GM21515 (cell line): Measurements from ENCODE around the gene DLGAP1.
A peak's percentile ranks its signal among the peaks of the same experiment; 100 is the strongest.

Source experiments
- ATAC-seq: cut with Tn5 transposase; IDR thresholded peaks from one replicate; pipeline ENCODE4 v1.9.1; 2021; ENCODE audit not compliant: unreplicated experiment

The DLGAP1 gene

DNA sequence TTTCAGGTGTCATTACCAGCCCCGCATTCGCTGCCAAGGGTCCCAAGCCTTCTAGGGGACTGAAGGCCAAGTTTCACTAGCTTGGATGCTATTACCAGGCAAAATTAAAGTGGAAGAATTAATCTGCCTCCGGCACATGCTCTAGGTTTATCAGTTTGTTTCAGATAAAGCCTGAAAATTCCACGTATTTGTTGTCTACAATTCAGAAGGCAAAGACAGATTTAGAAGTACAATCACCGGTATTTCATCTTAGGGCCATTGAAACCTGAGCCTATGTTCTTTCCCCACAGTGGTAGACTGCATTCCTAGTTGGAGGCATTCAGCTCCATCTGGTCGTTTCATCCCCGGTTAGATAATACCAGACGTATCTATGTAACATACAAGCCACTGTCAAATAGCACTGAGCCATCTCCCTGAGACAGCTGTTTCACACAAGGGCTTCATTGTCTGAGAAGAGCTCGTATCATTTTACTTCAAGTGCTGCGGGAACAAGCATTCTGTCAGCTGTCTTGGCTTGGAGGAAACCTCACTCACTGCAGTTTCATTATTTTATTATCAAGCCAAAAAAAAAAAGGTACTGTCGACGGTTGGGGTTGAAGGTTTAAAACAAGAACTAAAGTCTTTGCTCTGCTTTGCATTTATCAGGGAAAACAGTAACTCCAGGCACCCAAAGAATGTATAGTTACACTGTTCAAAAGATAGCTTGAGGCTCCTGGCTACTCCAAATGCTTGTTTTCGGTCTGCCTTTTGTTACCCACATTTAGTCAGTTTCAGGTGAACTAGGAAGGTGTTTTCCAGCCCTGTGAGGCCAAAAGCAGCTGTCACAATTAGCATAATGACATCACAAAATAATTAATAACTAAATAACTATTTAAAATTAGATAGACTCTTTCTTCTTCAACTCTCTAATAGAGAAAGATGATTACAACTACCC is 928.4 kb downstream of the DLGAP1 start:
- no peak for ATAC-seq

DNA sequence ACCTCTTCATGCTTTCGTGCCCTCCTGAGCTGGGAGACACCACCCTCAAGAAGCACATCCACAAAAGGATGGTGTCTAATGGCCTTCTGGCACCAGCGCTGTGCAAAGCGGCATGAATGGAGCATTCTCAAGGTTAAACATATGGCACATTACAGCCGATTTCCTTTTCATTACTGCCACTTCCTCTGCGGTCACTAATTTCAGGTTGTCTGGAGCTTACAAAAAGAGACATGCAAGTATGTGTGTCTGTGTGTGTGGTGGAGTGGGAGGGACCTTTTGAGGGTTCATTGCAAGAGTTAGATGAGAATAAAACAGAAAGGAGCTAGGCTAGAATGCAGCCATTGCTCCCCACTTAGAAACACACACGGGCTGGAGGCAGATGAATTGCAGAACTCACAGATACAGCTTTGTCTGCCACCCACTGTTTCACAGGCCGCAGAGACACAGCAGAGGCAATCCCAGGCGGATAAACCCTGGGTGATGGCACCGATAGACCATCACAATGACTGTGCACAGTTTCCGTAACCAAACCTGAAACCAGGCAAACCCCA is 929.2 kb downstream of the DLGAP1 start:
- ATAC-seq: peak; percentile 69

DNA sequence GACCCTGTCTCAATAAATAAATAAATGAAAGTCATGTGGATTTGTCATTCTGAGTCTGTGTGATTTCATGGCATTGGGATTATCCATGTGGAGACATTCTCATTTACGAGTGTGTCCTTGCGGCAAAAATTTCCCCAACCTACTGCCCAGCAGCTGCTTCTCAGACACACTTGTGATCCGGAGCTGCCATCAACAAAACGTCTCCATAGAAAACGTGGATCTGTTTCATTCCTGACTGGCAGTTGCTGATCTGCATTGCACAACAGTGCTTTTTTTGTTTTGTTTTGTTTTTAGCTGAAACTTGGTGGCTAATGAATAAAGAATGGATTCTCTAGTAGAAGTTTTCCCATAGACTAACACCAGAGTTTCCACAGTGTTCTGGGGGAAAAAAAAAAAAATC is 930.4 kb downstream of the DLGAP1 start:
- no peak for ATAC-seq

DNA sequence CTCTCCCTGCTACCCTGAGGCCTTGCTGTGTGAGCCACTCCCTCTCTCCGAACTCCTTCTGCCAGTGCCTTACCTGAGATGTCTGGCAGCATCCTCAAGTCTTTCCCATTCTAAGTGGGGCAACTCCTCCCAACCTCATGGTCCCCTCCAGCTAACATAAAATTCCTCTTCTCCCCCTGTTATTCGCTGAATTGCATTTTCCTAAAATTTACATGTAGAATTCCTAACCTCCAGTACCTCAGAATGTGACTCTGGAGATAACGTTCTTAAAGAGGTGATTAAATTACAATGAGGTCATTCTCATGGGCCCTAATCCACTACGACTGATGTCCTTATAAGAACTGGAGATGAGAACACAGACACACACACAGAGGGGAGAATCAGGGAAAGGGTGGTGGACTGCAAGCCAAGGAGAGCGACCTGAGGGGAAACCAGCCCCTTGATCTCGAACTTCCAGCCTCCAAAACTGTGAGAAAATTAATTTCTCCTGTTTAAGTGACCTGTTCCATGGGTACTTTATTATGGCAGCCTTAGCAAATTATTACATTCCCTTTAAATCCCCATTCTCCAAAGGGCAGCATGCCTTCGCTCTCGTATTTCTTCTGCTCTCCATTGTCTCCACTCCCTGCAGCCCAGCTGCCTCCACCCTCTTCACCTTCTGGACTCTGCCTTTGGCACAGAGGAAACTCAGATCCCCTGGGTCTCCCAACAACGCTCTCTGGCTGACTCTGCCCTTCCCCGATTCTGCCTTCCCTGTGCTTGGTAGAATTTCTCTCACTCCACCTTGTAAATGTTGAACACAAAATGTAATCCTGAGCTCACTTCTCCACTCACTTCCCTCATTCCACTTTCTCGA is 934.6 kb downstream of the DLGAP1 start:
- no peak for ATAC-seq

DNA sequence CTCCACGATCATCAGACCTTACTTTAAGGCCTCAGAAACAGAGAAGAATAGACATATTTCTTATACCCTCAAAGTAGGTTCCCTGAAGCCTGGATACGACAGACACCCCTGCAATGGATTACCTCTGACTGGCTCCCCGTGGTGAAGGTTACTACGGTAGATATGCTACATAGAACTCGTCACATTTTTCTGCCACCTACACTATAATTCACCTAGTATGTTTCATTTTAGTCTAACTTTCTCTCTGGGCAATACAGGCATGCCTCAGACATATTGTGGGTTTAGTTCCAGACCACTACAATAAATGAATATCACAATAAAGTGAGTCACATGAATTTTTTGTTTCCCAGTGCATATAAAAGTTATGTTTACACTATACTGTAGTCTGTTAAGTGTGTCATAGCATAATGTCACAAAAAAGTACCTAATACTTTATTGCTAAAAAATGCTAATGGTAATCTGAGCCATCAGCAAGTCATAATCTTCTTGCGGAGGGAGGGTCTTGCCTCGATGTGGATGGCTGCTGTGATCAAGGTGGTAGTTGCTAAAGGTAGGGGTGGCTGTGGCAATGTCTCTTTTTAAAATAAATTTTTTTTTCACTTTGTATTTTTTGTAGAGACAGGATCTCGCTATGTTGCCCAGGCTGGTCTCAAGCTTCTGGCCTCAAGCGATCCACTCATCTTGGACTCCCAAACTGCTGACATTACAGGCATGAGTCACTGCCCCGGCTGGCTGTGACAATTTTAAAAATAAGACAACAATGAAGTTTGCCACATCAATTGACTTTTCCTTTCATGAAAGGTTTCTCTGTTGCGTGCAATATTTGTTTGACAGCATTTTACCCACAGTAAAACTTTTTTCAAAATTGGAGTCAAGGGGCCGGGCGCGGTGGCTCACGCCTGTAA is 940.5 kb downstream of the DLGAP1 start:
- ATAC-seq: no peak

DNA sequence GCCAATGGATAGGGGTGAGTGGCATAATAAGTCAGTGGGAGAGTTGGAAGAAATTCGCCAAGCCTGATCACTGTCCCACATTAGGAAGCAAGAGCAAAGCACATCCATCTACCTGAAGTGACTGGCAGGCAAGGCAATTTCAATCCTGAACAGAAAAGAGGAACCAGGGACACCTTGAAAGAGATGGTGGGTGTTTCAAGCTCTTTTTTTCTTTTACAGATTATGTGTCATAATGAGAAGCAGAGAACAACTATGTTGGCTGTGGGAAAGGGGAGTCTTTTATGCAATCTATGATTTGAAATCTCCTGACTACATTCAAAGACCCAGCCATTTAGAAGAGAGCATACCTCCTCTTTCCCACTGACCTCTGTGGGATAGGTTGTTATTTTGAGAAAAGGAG is 941.6 kb downstream of the DLGAP1 start:
- peak; percentile 75 for ATAC-seq

DNA sequence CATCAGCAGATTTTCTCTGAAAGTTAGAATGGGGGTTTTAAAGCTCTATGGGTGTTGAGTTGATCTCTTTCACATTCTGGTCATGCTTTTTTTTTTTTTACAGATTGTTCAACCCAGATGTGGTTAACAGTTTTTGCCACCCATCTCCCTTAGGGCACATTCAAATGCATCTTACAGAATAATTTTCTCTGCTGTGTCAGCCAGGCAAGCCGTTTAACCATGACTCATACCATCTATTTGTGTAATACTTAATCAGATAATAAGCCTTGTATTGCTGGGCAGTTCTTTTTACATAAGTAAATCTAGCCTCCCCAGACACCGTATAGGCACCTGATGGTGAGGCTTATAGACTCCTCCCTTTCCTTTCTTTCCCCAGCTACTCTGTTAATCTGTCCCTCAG is 943.1 kb downstream of the DLGAP1 start:
- no peak for ATAC-seq

DNA sequence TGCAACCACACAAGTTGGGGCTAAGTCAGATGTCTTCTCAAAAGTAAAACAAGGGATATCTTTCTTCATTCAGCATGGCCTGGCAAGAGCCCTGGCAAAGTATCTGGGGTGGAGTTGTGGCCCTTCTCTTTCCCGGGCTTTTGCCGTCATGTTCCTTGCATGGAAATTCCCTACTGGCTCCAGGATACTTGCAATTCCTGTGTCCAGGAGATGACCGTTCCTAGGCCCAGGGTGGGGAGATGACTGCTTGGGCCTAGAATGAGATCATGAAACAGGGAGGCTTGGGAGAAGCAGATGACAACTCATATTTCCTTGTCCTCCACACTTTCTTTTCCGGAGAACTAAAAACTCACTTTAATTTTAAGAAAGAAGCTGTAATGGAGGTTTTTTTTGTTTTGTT is 944.2 kb downstream of the DLGAP1 start:
- ATAC-seq: no peak

DNA sequence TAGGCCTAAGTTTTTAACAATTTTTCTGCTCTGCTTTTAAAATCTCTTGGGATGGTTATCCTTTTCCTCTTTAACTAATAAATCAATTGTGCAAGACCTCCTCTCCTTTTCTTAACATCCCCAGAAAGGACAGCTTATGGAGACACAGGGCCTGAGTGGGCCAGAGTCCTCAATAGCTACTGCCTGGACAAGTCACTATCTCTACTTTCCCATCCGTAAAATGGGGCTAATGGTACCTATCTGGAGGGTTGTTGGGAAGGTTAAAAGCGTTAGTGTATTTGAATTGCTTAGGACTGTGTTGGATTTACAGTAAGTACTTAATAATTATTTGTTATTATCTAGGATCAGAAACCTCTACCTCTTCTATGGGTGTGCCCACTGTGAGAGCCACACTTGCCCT is 945.1 kb downstream of the DLGAP1 start:
- ATAC-seq: no peak

DNA sequence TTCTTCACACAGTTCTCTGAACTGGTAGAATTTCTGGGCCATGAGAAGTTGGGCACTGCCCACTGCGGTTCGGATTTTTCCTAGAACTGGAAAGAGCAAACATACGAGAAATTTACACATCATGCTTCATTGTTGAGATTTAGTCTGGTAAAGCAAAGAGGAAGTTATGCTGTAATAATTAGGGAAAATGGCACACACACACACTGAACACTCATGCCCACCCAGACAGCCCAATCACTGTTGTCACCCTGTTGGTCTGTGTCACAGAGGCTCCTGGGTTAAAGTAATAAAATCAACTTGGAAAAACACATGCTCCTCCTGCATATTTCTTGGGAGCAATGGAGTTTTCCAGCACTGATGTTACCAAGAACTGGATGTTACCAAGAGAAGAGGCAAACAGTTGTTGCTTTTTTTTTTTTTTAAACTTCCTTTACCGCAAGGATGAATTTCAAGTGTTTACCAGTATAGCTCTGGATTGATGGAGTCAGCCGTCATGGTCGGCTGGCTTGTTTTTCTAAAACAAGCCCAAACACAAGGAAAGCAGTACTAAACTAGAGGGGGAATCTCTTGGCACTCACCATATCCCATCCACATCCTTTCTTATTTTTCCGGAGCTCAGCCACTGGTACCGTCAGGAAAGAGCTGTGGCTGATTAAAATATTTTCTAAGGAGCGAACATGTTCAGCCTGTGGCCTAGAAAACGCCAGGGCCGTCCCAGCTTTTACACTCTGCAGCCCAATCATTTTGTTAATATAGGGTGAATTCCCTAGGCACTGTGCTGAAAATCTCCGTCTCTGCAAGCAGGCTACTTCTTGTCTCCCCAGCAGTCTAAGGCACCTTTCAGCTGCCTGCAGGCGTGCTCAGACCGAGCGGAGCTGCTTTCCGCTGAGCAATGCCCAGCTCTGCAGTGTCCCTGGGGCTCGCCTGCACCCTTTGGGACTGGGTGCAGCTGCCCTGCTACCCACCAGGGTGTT is 946.2 kb downstream of the DLGAP1 start:
- ATAC-seq: no peak

DNA sequence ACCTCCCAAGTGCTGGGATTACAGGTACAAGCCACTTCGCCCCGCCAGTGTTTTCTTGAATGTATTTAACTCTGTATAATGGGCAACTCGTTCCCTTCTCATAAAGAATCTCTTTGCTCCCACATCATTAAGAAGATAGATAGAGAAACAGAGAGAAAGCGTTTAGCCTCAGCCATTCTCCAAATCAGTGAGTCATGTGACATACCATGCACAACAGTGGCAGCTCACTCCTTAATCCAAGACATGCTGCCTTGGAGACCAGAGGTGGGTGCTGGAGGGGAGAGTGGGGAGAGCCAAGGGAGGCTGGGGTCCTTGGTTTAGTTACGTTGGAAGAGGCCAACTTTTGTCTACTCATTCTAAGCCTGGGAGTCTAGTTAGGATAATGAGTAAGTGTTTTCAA is 950.5 kb downstream of the DLGAP1 start:
- no peak for ATAC-seq

DNA sequence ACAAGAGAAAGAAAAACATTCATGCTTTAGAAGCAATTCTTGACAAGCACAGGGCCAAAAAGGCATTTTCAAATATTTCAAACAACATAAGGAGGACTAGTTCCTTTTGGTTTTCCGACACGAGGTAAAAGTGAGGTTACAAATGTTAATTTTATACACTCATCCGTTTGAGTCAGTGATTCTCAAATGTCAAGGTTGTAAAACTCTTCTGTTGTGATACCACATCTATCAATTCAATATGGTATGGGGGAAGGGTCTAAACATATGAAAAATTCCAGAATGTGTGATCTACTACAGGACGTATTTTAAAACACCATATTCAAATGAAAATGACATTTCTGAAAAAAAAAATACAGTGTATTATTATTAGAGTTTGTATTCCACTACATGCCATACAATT is 952.5 kb downstream of the DLGAP1 start:
- no peak for ATAC-seq

DNA sequence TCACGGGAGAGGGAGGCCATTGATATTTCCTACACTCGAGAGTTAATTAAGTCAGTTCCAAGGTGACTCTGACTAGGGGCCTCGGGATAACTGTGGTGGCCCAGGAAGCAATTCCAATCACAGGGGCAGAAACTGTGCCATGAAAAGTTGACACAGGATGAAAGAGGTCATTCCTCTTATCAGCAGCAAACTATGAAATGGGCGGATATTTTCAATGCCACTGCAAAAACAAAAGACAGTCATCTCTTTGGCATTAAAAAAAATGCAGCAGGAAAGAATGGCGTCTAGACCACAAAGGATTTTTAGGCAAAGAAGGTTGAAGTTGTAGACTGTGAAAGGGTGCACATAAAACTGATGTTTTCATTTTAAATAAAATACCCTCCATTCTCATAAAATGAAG is 955.1 kb downstream of the DLGAP1 start:
- ATAC-seq: no peak

DNA sequence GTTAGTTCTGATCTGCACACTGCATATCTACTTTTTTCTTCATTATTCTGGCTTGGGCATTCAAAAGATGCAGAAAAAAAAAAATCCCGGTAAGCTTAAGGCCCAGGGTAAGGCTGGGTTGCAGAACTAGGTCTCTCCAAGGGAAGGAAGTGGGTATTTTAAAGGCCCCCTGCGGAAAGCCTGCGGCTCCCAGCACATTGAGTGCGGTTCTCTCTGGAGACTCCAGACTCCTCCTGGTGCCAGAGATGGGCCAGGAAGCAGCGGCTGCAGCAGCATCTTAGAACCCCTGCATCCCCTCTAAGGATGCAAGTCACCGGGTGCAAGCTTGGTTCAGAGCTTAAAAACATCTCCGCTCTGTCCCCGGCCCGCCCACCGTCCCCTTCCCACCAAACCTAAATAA is 955.6 kb downstream of the DLGAP1 start:
- no peak for ATAC-seq

DNA sequence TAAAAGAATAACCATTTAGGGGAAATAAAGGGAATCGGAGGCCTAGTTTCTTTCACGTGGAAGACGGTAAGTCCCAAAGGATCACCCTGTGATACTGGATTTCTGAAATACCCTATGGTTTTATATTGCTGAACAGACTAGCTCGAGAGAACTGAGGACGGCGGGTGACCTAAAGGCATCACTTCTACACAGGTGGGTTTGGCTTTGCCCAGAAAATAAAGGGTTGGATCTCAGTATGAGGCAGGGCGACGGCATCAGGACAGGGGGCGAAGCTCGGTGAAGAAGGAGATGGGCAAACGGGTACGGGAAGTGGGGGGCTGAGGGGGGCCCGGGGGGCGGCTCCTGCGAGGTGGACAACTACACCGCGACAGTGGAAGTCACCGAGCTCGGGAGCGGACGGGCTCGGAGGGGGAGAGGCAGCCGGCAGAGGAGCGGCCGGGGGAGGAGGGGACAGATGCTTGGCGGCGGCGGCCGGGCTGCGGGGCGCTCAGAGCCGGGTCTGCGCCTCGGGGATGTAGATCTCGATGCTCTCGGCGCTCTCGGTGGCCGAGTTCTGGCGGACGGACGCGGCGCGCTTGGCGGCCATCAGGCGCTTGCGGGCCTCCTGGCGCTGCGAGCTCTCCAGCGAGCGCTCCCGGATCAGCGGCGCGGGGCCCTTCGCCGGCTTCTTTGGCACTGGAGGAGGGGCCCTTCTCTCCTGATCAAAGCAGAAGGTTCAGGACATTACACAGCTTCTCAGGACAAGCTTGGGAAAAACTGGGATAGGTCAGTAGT is 956.2 kb downstream of the DLGAP1 start:
- ATAC-seq: no peak

DNA sequence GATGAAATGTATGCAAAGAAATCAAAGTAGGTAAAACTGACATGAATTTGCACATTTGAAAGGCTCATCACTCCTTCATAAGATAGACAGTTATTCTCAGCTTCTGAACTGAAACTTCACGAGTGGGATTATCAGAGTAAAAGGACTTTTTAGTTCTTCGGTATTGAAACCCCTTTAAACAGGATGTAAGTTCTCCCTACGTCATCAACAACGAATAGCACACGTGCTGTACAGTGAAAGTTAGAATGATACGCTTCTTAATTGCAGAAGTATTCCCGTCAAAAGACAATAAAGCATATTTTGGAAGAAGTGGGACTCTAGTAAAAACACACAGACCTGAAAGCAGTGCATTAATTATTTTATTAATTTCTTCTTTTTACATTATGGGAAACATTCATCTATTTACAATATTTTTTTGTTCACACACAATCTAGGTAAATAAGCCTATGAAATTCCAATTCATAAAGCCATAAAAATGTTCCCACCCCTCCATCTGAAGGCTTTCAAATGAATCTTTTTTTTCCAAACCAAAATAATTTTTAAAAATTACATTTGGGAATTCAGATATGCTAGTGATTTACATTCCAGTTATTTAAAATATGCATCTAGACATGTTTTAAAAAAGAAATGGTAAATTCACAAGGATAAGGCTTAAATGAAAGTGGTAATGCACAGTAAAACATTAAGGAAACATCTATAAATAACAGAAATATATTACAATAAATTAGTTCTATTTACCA is 959.2 kb downstream of the DLGAP1 start:
- no peak for ATAC-seq

DNA sequence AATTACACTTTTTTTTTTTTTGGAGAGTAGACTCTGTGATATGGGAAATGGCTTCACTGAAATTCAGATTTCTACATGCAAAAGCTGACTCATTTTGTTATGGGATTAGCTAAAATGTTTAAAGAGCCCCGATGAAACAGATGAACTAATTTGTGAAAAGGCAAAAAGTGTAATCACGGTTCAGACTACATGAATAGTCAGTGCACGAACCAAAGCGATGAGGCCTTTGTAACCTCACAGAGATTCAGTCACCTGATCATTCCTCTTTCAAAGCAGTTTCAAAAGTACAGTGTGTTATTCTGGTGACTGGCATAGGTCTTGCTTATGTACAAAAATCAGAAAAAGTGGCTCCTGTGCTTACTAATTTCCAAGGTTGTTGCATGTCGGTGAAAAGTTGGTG is 960.5 kb downstream of the DLGAP1 start:
- no peak for ATAC-seq

DNA sequence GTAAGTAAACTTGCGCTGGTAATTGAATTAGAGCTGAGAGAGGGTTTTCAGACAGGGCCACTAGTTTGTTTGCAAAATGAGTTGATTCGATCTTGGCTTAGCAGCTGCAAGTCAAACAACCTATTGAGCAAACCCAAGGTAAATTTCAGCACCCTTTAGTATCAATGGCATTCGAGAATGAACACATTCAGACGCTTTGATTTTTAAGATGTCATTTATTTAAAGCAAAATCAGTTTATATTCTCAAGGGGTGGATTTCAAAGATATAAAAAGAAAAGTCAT is 960.9 kb downstream of the DLGAP1 start:
- ATAC-seq: no peak
